ENCODE measurements around the gene NELL1. TPM values are rescaled to one million over a fixed set of nuclear protein-coding genes. Genes with fewer than 3 reads are reported as not detected.
A peak's percentile ranks its signal among the peaks of the same experiment; 100 is the strongest.

NELL1 gene
- total and polyA plus RNA-seq, 12 donors, result 0.11 to 0.39 (median 0.24) TPM; not detected in 9

- H3K4me1 ChIP-seq (replicated peaks in 1 of 2), result no peaks in the 10 kb centered on the region
- no peak for DNase-seq
- no peaks in the 10 kb centered on the region for H3K36me3 ChIP-seq (replicated peaks in 1 of 2)
- no peak for TF ChIP-seq POLR2A (IDR thresholded peaks at IDR 0.05)
- TF ChIP-seq, protein P1, sequence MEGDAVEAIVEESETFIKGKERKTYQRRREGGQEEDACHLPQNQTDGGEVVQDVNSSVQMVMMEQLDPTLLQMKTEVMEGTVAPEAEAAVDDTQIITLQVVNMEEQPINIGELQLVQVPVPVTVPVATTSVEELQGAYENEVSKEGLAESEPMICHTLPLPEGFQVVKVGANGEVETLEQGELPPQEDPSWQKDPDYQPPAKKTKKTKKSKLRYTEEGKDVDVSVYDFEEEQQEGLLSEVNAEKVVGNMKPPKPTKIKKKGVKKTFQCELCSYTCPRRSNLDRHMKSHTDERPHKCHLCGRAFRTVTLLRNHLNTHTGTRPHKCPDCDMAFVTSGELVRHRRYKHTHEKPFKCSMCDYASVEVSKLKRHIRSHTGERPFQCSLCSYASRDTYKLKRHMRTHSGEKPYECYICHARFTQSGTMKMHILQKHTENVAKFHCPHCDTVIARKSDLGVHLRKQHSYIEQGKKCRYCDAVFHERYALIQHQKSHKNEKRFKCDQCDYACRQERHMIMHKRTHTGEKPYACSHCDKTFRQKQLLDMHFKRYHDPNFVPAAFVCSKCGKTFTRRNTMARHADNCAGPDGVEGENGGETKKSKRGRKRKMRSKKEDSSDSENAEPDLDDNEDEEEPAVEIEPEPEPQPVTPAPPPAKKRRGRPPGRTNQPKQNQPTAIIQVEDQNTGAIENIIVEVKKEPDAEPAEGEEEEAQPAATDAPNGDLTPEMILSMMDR (IDR thresholded peaks at IDR 0.05), result no peak
- 0 to 2% (median 1%) methylated on average over 27 to 60 of the region's 60 CpGs for WGBS, 4 donors
- no peaks in the 10 kb centered on the region for H3K9me3 ChIP-seq (replicated peaks in 1 of 3)
- intact Hi-C loops (cut with DNase I), result no loop called here
- H3K4me3 ChIP-seq, result no peak overlapping the region
- no peak overlapping the region for H3K27ac ChIP-seq
- H3K27me3 ChIP-seq, result peaks cover 37% of the 10 kb centered on the region
Observed at GRCh38 chr11:20669820-20670684, 666 bp downstream of the NELL1 start.

DNA sequence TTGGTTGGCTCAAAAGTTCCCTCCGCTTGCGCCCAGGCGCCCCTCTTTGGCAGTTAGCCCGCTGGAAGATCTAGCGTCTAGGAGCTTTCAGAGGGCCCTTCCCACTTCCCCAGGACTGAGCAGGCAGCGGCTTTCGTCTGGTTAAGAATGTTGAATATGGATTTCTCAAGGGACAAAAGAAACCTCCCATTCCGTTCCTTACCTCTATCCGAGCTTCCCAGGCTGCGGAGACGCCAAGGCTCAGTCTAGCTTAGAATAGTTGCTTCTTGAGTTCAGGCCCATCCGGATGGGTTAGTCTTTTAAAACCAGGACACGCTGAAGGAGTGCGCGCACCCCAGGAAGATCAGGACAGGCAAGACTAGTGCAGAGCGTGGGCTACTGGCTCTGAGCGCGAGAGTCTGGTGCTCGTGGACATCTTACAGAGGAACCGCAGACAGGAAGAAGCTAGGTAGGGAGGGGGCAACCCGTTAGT lies 1.6 kb downstream of the NELL1 start:
- H3K27me3 ChIP-seq, result peaks cover 40% of the 10 kb centered on the region
- WGBS, 4 donors, result 5 to 18% (median 7%) methylated on average over 9 to 21 of the region's 21 CpGs
- no peaks in the 10 kb centered on the region for H3K36me3 ChIP-seq (replicated peaks in 1 of 2)
- no peak for DNase-seq
- H3K4me1 ChIP-seq (replicated peaks in 1 of 2), result no peaks in the 10 kb centered on the region
- H3K4me3 ChIP-seq, result no peak overlapping the region
- intact Hi-C loops (cut with DNase I), result no loop called here
- no peaks in the 10 kb centered on the region for H3K9me3 ChIP-seq (replicated peaks in 1 of 3)
- no peak overlapping the region for H3K27ac ChIP-seq
- TF ChIP-seq, protein P1 (IDR thresholded peaks at IDR 0.05), result no peak
- no peak for TF ChIP-seq POLR2A (IDR thresholded peaks at IDR 0.05)

DNA sequence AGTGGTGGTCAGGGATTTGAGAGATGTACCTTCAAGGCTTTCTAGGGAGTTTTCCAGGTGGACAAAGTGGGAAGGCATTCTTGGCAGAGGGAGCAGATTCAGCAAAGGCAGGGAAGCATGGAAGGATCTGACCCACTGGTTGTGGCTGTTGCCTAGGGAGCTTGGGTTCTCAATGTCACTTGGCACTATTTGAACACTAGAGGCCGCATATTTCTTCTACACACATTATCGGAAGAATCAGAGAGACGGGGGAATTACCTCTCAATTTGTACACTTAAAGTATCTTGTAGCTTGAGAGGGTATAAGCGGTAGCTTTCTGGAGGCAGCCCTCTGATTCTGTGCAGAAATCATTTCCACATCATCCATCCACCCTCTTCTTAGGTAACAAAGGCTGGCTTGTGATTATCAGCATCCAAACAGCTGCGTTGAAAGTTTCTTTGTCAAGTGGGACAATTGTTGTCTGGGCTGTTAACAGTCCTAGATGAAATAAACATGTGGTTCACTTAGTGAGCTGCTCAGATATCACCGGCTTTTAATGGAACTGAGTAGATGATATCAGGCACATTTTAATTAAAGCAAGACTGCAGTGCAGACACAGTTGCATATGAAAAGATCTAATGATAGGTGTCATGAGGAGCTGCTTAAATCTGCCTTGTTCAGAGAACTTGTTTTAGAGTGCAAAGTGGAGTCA lies 2.6 kb downstream of the NELL1 start:
- Histone ChIP-seq H3K36me3 (replicated peaks in 1 of 2) (no peaks in the 10 kb centered on the region), H3K27ac (no peak overlapping the region), H3K4me1 (replicated peaks in 1 of 2) (no peaks in the 10 kb centered on the region), H3K4me3 (no peak overlapping the region), H3K27me3 (peaks cover 40% of the 10 kb centered on the region), H3K9me3 (replicated peaks in 1 of 3) (no peaks in the 10 kb centered on the region)
- TF ChIP-seq, protein P1 (IDR thresholded peaks at IDR 0.05), result no peak
- no peak for TF ChIP-seq POLR2A (IDR thresholded peaks at IDR 0.05)
- DNase-seq, result no peak
- WGBS, 4 donors, result 11 to 21% (median 20%) methylated on average over 6 of the region's 6 CpGs
- intact Hi-C loops (cut with DNase I), result no loop called here

GRCh38 chr11:20672575-20672974 lies 3.2 kb downstream of the NELL1 start:
- Histone ChIP-seq H3K4me1 (replicated peaks in 1 of 2) (no peaks in the 10 kb centered on the region), H3K36me3 (replicated peaks in 1 of 2) (no peaks in the 10 kb centered on the region), H3K9me3 (replicated peaks in 1 of 3) (no peaks in the 10 kb centered on the region), H3K27ac (no peak overlapping the region), H3K4me3 (no peak overlapping the region), H3K27me3 (peaks cover 40% of the 10 kb centered on the region)
- TF ChIP-seq, protein P1 (IDR thresholded peaks at IDR 0.05), result peak in 3 of 6 experiments; percentile 11 to 42 (median 23)
- no peak for TF ChIP-seq POLR2A (IDR thresholded peaks at IDR 0.05)
- intact Hi-C loops (cut with DNase I), result no loop called here
- 16 to 45% (median 26%) methylated on average over 2 of the region's 2 CpGs for WGBS, 4 donors
- DNase-seq, result no peak

Measured in adrenal gland (tissue), 12 donors.